Adrenal gland (tissue), 12 donors: ENCODE data around the gene NR2F1-AS1. TPM values are rescaled to one million over a fixed set of nuclear protein-coding genes. Genes with fewer than 3 reads are reported as not detected.

ENCODE experiments used
- DNase-seq, 7 donors: peaks; one replicate each; pipeline ENCODE4 v3.0.0-alpha.2; 2019 to 2020
- H3K27ac ChIP-seq, 5 donors: fragments of 200-600 bp; sonication (generic) in 4 of 5; 1 replicate in 3 of 5; 2 replicates in 2 of 5; pipeline versions ENCODE4 v1.5.1 to v1.8.0; 2016 to 2020; ENCODE audit warnings: mild to moderate bottlenecking in 1 of 5
- H3K27me3 ChIP-seq: fragments of 200-600 bp; 2 replicates; pipeline ENCODE4 v1.8.0; 2021
- H3K36me3 ChIP-seq, 2 donors: fragments of 200-600 bp; replicated peaks in 1 of 2; 1 replicate in 1 of 2; 2 replicates in 1 of 2; pipeline versions ENCODE4 v1.5.1 to v1.8.0; 2018 to 2022
- H3K4me1 ChIP-seq, 2 donors: fragments of 200-600 bp; replicated peaks in 1 of 2; 1 replicate in 1 of 2; 2 replicates in 1 of 2; pipeline versions ENCODE4 v1.5.1 to v1.8.0; 2018 to 2021
- H3K4me3 ChIP-seq, 4 donors: fragments of 200-600 bp; sonication (generic) in 3 of 4; one replicate each; pipeline ENCODE4 v1.5.1; 2016 to 2018
- H3K9me3 ChIP-seq, 3 donors: fragments of 200-600 bp; sonication (generic) in 1 of 3; replicated peaks in 1 of 3; 1 replicate in 2 of 3; 2 replicates in 1 of 3; pipeline versions ENCODE4 v1.5.1 to v1.8.0; 2016 to 2021
- POLR2A ChIP-seq, 2 donors: fragments of 450-650 bp; IDR thresholded peaks; one replicate each; pipeline ENCODE4 v1.6.1; 2017; ENCODE audit warnings: antibody characterized with exemption in 2 of 2, mild to moderate bottlenecking in 2 of 2, moderate library complexity in 1 of 2
- WGBS, 4 donors: extraction: QIAGEN DNeasy Blood & Tissue Kit in 2 of 4; methylation state at CpG; one replicate each; pipeline versions ENCODE4 v1.1.5 to v1.1.7; 2013 to 2017; 5-methylcytosine and 5-hydroxymethylcytosine counted together
- intact Hi-C, 2 donors: fragments of 100-400 bp; cut with DNase I; formaldehyde crosslinking; loops; one replicate each; pipeline versions ENCODE4 v1.14.1 to v1.15.0; 2022 to 2023
- polyA plus RNA-seq, 3 donors: library from polyadenylated mRNA; stranded (reverse); fragments of 200-250 nt in 2 of 3; fragments of 350-450 nt in 1 of 3; fragmentation: Illumina TruSeq in 1 of 3; extraction: RNeasy Lipid Tissue Mini Kit (QIAGEN cat#74804) in 1 of 3; gene quantifications; one replicate each; pipeline ENCODE4 v1.2.3, GENCODE V29; 2013 to 2014
- total RNA-seq, 9 donors: library from RNA; depleted of rRNA in 4 of 9; stranded (reverse); fragments of >200 nt in 4 of 9; fragments of 120-200 nt in 1 of 9; fragmentation: NEBNext Ultra II Directional in 1 of 9; extraction: Animal tissue kit (Norgen Biotek cat#: 25700) in 1 of 9; gene quantifications; one replicate each; pipeline versions ENCODE4 v1.1.0 to v1.2.4, GENCODE V29; 2013 to 2023
- TF ChIP-seq, protein P1 (sequence below), 6 experiments: fragments of 450-650 bp in 4 of 6; fragments of 200-600 bp in 2 of 6; sonication (generic) in 1 of 6; IDR thresholded peaks; 1 replicate in 5 of 6; 2 replicates in 1 of 6; pipeline versions ENCODE4 v1.5.1 to v1.8.0; 2016 to 2021; ENCODE audit warnings: antibody characterized with exemption in 6 of 6, mild to moderate bottlenecking in 2 of 6, moderate library complexity in 1 of 6
- donor health status: healthy with polysubstance abuse.
- donor health status: Bipolar disorder and iron deficiency.
- donor health status: DM: yes; HTN: yes; CAD: no.
- donor health status: DM: no; HTN: no; CAD: no.
- donor health status: DM: no; HTN: no; CAD: no.
- donor health status: DM: yes; HTN: yes; CAD: no.

The NR2F1-AS1 gene
- total and polyA plus RNA-seq, 12 donors, result 13.2 to 107 (median 29.1) TPM

DNA sequence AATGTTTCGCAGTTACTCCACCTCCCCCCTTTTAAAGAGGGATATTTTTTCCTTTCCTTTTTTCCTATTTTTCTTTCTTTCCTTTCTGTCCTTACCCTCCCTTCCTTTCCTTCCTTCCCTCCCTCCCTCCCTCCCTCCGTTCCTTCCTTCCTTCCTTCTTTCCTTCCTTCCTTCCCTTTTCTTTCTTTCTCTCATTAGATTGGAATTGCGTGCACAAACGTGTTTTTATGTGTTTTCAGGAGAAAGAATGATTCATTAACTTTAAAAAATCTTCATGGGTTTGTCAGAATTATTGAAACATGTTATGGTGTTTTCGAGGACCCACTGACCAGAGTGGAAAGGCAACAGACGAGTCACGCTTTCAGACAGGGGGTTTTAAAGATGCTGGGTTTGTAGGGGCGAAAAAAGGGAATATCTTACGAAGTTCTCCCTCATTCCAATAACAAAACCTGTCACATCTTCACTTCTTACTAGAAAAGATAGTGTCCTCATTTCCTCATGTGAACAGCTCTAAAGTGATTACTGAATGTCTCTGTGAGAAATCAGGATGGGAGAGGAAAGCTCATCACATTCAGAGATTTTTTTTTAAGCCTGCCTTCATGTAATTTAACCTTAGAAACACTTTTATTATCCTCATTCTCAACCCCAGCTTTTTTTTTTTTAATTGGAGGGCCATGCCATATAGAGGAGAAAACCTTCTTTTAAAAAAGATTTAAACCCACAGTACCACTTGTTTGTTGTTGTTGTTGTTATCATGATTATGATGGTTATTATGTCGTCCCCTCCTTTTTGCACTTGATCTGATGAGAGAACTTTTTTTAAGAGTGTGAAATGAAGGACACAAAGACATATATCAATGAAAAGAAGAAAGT, 23.9 kb upstream of the NR2F1-AS1 start:
- no peaks in the 10 kb centered on the region for H3K36me3 ChIP-seq
- 66 to 75% (median 69%) methylated on average over 10 of the region's 10 CpGs for WGBS, 4 donors
- DNase-seq, result no peak
- H3K27me3 ChIP-seq, result peaks cover 31% of the 10 kb centered on the region
- H3K4me1 ChIP-seq, result peaks cover 0 to 3% of the 10 kb centered on the region in 2 donors
- peak overlapping the region in 1 of 5 donors; percentile 73 for H3K27ac ChIP-seq
- intact Hi-C loops, result loop anchor here in 1 of 2 donors (5.0 kb wide), 1 partner anchor 192 kb away; no protein-coding TSS in a partner anchor
- TF ChIP-seq POLR2A (IDR thresholded peaks at IDR 0.05), result no peak
- TF ChIP-seq, protein P1, sequence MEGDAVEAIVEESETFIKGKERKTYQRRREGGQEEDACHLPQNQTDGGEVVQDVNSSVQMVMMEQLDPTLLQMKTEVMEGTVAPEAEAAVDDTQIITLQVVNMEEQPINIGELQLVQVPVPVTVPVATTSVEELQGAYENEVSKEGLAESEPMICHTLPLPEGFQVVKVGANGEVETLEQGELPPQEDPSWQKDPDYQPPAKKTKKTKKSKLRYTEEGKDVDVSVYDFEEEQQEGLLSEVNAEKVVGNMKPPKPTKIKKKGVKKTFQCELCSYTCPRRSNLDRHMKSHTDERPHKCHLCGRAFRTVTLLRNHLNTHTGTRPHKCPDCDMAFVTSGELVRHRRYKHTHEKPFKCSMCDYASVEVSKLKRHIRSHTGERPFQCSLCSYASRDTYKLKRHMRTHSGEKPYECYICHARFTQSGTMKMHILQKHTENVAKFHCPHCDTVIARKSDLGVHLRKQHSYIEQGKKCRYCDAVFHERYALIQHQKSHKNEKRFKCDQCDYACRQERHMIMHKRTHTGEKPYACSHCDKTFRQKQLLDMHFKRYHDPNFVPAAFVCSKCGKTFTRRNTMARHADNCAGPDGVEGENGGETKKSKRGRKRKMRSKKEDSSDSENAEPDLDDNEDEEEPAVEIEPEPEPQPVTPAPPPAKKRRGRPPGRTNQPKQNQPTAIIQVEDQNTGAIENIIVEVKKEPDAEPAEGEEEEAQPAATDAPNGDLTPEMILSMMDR (IDR thresholded peaks at IDR 0.05), result no peak
- H3K9me3 ChIP-seq, result no peaks in the 10 kb centered on the region
- H3K4me3 ChIP-seq, result peak overlapping the region in 2 of 4 donors; percentile 7 to 56

DNA sequence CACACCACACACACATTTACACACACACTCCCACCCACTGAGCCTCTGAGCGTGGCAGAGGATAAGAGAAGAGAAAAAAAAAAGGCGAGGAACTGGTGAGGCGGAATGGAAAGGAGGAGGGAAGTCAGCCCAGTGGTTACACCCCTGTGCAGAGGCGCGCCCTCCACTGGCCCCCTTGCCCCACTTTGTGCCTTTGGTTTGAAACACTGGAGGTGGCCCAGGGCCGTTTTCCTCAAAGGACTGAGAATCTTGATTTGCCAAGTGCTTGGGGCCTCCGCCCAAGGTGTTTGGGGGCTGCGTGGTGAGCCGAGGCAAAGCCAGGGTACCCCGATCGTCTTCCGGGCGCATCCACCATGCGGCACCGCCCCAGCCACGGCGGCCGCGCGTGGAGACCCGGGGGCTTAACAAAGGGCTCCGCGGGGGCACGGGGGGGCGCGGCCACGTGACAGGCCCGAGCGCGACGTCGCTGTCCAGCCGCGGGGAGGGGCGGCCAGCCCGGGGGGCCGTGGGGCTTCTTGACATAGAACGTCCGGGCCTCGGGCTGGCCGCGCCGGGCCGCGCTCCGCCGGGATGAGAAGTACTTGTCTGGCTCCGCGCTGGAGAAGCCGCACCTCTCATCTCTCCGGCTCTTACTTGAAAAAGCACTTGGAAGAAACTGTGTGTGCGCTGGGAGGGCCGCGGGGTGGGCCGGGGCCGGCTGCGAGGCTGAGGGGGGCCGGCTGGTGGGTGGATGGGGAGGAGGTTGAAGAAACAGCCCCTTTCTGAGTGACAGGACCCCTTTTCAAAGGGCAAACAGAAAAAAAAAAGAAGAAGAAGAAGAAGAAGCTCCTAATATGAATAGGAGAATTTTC, 23.0 kb upstream of the NR2F1-AS1 start:
- H3K4me1 ChIP-seq, result peaks cover 0 to 3% of the 10 kb centered on the region in 2 donors
- peak overlapping the region in 2 of 5 donors; percentile 73 to 77 for H3K27ac ChIP-seq
- TF ChIP-seq, protein P1 (IDR thresholded peaks at IDR 0.05), result no peak
- TF ChIP-seq POLR2A (IDR thresholded peaks at IDR 0.05), result no peak
- H3K4me3 ChIP-seq, result peak overlapping the region in 2 of 4 donors; percentile 7 to 56
- intact Hi-C loops, result no loop called here
- no peaks in the 10 kb centered on the region for H3K36me3 ChIP-seq
- no peaks in the 10 kb centered on the region for H3K9me3 ChIP-seq
- H3K27me3 ChIP-seq, result peaks cover 22% of the 10 kb centered on the region
- WGBS, 4 donors, result 9 to 21% (median 15%) methylated on average over 16 to 58 of the region's 58 CpGs
- DNase-seq, result peak in 4 of 7 donors; percentile 47 to 65 (median 59)

DNA sequence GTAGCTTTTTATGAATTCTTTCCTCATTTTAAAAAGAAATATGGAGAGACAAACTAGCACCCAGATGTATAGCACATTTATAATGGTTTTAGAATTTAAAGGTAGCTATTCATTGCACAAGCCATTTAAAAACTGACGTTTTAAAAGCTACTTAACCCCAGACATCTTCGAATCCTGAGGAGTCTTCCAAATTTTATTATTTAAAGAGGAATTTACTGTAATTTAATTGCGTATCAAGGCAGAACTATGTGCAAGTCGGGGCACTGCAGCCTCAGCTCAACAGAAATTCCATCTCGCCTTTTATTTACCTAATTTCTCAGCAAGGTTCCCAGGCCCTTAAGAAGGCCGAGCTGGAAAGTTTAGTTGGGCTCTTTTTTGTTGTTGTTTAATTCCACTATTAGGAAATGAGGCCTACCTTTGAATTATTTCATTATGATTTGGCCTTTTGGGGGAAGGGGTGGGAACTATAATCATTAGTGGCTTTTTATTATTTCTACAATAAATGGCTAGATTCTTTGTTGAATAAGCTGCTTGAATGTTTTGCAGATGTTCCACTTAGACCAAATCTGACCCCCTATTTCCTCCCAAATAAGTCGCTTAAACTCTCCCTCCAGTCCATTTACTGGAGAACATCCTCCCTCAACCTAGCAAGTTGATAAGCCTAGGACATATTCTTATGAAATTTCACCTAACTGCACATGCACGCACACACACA, 22.2 kb upstream of the NR2F1-AS1 start:
- H3K27me3 ChIP-seq, result peaks cover 14% of the 10 kb centered on the region
- intact Hi-C loops, result no loop called here
- peak overlapping the region in 3 of 5 donors; percentile 34 to 88 (median 73) for H3K27ac ChIP-seq
- H3K4me3 ChIP-seq, result peak overlapping the region in 1 of 4 donors; percentile 56
- H3K36me3 ChIP-seq, result no peaks in the 10 kb centered on the region
- TF ChIP-seq POLR2A (IDR thresholded peaks at IDR 0.05), result no peak
- TF ChIP-seq, protein P1 (IDR thresholded peaks at IDR 0.05), result no peak
- WGBS, 4 donors, result 72 to 78% (median 77%) methylated on average over 8 of the region's 8 CpGs
- DNase-seq, result no peak
- H3K9me3 ChIP-seq, result no peaks in the 10 kb centered on the region
- H3K4me1 ChIP-seq, result peaks cover 0 to 3% of the 10 kb centered on the region in 2 donors
